Brain microvascular endothelial cell (primary cell): ENCODE data around the gene LMX1A.

Experiments
- DNase-seq: peaks from one replicate; pipeline ENCODE4 v3.0.0-alpha.2; 2020
- H3K27ac ChIP-seq: fragments of 250-450 bp; sonication (Bioruptor Pico); 2 replicates; pipeline ENCODE4 v1.5.1; 2020; ENCODE audit warnings: mild to moderate bottlenecking, moderate library complexity
- H3K27me3 ChIP-seq: fragments of 250-450 bp; sonication (Bioruptor Pico); replicated peaks from 2 replicates; pipeline ENCODE4 v1.5.1; 2020; ENCODE audit warnings: mild to moderate bottlenecking
- H3K36me3 ChIP-seq: fragments of 250-450 bp; sonication (Bioruptor Pico); replicated peaks from 2 replicates; pipeline ENCODE4 v1.5.1; 2020; ENCODE audit warnings: mild to moderate bottlenecking
- H3K4me3 ChIP-seq: 2 replicates; pipeline ENCODE4 v1.5.1; 2011; ENCODE audit warnings: low read depth, mild to moderate bottlenecking, control low read depth, low read length, moderate library complexity
- in situ Hi-C: cut with HindIII; loops from 2 replicates; pipeline ENCODE4 v1.10.0; 2017; ENCODE audit warnings: low sequenced_read_pairs, low pct_ligation_motif_present
- TF ChIP-seq, protein P1 (sequence below): IDR thresholded peaks from 2 replicates; pipeline ENCODE4 v1.5.1; 2011; ENCODE audit warnings: low read depth, mild to moderate bottlenecking, moderate library complexity, low read length, control low read depth, inconsistent platforms; ENCODE audit errors: missing control alignments

LMX1A gene

DNA sequence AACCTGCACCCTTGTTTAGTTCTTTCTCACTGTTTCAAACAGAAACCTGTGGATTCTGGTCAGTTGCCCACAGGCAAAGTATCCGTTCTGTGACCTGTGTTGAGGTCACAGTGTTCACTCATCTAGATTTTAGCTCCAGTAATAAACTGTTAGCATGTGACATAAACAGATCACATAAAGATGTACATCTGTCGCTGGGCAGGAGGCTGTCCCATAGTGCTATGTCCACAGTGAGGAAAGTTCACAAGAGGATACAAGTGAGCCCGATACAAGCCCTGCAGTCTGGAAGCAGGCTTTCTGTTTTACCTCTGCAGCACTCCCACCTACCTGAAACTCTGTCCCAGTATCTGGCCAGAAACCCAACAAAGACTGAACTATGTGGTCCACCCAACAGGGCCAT is 28.4 kb downstream of the LMX1A start:
- no peak for DNase-seq
- in situ Hi-C loops, result no loop called here
- Histone ChIP-seq H3K27me3 (no peaks in the 10 kb centered on the region), H3K4me3 (no peak overlapping the region), H3K27ac (no peak overlapping the region), H3K36me3 (no peaks in the 10 kb centered on the region)
- TF ChIP-seq, protein P1, sequence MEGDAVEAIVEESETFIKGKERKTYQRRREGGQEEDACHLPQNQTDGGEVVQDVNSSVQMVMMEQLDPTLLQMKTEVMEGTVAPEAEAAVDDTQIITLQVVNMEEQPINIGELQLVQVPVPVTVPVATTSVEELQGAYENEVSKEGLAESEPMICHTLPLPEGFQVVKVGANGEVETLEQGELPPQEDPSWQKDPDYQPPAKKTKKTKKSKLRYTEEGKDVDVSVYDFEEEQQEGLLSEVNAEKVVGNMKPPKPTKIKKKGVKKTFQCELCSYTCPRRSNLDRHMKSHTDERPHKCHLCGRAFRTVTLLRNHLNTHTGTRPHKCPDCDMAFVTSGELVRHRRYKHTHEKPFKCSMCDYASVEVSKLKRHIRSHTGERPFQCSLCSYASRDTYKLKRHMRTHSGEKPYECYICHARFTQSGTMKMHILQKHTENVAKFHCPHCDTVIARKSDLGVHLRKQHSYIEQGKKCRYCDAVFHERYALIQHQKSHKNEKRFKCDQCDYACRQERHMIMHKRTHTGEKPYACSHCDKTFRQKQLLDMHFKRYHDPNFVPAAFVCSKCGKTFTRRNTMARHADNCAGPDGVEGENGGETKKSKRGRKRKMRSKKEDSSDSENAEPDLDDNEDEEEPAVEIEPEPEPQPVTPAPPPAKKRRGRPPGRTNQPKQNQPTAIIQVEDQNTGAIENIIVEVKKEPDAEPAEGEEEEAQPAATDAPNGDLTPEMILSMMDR, result no peak

DNA sequence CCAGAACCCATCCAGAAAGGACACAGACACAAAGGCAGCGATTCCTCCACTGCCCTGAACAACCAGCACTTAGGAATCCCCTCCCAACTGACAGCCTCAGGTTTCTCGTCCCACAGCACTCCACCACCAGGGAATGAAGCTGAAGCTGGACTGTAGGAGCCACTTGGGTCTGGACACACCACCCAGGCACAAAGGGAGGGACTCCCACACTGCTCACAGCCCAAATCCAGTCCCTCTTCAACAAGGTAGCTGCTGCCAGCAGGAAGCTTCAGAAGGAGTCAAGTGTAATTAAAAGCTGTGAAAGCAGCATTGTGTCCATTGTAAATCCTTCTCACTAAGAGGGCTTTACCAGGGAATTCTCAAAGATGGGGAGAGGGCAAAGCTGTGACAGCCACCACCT is 29.0 kb downstream of the LMX1A start:
- TF ChIP-seq, protein P1, result no peak
- H3K4me3 ChIP-seq, result no peak overlapping the region

DNA sequence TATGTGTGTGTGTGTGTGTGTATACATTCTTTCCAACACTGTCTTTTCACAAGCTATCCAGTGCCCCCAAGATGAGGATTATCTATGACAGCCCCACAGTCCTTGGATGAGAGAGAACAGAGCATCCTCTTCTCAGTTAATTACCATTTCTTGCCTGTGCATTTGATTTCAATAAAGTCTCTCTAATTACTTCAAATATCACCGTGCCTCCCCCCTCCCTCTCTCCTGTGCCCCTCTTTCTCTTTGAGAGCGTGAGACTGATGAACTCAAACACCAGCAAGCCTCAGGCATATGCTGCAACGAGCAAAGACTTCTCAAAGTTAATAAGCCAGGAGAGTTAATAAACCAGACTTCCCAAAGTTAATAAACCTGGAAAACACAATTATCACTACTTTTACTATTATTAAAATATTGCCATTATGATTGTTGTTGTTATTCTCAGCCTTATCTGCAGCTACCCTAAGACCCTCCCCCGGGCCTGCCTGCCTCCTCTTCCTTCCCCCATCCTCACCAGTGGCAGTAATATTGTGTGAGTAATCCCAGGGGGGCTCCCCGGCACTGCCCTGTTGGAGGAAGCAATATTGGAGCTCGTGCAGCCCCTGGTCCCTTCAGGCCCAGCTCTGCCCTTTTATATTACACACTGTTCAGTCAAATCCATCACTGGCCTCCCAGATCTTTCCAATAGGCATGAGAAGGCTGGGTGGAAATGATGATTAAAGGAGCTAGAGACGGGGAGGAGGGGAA is 30.9 kb downstream of the LMX1A start:
- H3K27ac ChIP-seq, result no peak overlapping the region
- in situ Hi-C loops, result no loop called here
- DNase-seq, result no peak
- TF ChIP-seq, protein P1, result no peak
- H3K27me3 ChIP-seq, result no peaks in the 10 kb centered on the region
- no peaks in the 10 kb centered on the region for H3K36me3 ChIP-seq
- H3K4me3 ChIP-seq, result no peak overlapping the region

More for the DNA sequence above, 29.0 kb downstream of the LMX1A start:
- in situ Hi-C loops, result no loop called here
- no peak for DNase-seq
- Histone ChIP-seq H3K27ac (no peak overlapping the region), H3K36me3 (no peaks in the 10 kb centered on the region), H3K27me3 (no peaks in the 10 kb centered on the region)

DNA sequence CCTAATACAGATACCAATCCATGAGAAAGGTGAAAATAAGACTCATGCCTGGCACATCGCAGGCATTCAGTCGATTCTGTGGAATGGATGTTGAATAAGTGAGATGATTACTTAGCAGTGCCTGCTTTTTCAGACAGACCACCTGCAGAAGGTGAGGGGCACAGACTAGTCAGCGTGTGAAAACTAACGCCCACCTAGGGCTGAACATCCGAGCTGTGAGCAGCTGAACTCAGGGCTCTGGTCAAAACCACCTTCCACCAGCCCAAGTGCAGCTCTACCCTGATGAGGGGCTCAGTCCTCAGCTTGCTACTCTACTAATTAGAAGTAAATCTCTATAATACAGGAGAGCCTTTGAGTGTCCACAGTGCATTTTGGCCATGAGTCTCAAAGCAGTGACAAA is 32.5 kb downstream of the LMX1A start:
- no peaks in the 10 kb centered on the region for H3K27me3 ChIP-seq

DNA sequence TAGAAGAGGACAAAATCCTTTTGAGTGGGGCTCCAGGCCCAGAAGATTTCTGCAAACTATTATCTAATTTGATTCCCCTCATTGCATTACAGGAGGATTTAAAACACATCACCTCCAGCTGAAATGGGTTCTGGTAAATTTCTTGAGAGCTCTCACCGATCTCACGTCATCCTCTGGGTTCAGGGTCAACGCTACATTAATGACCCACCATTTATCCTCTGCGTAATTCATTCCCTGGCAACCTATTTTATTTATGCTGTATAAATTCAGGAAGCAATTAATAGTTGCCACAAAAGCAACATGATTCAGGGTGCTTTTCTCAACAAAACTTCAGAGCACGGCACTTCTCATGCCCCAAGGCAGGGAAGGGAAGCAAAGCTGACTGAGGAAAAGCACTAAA is 38.9 kb downstream of the LMX1A start:
- Histone ChIP-seq H3K27me3 (no peaks in the 10 kb centered on the region), H3K4me3 (no peak overlapping the region), H3K36me3 (no peaks in the 10 kb centered on the region), H3K27ac (no peak overlapping the region)
- in situ Hi-C loops, result no loop called here
- no peak for DNase-seq
- TF ChIP-seq, protein P1, result no peak

More for the DNA sequence above, 32.5 kb downstream of the LMX1A start:
- Histone ChIP-seq H3K4me3 (no peak overlapping the region), H3K27ac (no peak overlapping the region), H3K36me3 (no peaks in the 10 kb centered on the region)
- DNase-seq, result no peak
- in situ Hi-C loops, result no loop called here
- TF ChIP-seq, protein P1, result no peak

DNA sequence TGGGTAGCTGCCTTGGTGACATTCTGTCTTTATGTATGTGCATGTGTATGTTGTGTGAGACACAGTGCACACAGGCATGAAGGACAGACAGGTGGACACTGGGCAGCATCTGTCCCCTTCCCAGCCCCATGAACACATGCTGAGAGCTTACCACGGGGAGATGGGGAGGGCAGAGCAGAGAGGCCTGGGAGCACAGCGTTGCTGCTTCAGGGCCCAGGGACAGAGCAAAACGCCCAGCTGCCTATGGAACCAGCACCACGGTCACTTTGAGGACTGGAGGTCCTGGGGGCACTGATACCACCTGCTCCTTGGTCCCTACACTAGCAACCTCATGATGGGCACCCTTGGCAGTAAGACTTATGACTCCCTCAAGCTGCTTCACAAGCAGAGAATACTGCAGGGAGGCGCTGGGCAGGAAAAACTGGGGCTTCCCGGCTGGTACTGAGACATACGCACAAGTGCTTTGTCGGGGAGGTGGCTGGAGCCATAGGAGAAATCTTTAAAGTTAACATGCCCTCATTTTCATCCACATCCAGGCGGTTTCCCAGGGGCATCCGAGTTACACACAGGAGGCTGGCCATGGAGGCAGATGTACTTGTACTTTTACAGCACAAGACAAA is 40.3 kb downstream of the LMX1A start:
- no peak for DNase-seq
- TF ChIP-seq, protein P1, result no peak
- Histone ChIP-seq H3K36me3 (no peaks in the 10 kb centered on the region), H3K4me3 (no peak overlapping the region), H3K27ac (no peak overlapping the region), H3K27me3 (no peaks in the 10 kb centered on the region)
- in situ Hi-C loops, result no loop called here
